PC-9 (cell line): ENCODE results near the gene NPM1. TPM values are rescaled to one million over a fixed set of nuclear protein-coding genes. Genes with fewer than 3 reads are reported as not detected.

Source experiments
- BruUV-seq: library from RNA; stranded (reverse); fragments of 400-500 nt; replicated peaks from 2 replicates; lab custom pipeline; 2021; lab: Mats Ljungman, UMichigan
- CTCF ChIA-PET: fragments of 300-600 bp; sonication (Branson Sonifier 250); formaldehyde crosslinking; loops from one replicate; lab custom pipeline; 2022; ENCODE audit warnings: antibody characterized with exemption; lab: Charles Lee
- POLR2A ChIA-PET: fragments of 300-600 bp; sonication (Branson Sonifier 250); formaldehyde crosslinking; loops from one replicate; lab custom pipeline; 2022; ENCODE audit warnings: antibody characterized with exemption; ENCODE audit not compliant: unreplicated experiment; lab: Charles Lee
- DNase-seq, 2 experiments: peaks; one replicate each; pipeline versions ENCODE4 v3.0.0 to v3.0.0-alpha.2; 2015 to 2022; ENCODE audit warnings: mixed read lengths in 1 of 2
- H2AFZ ChIP-seq: fragments of 200-600 bp; sonication (generic); 2 replicates; pipeline ENCODE4 v1.8.1; 2017; ENCODE audit warnings: antibody characterized with exemption
- H3F3A ChIP-seq: fragments of 200-600 bp; sonication (generic); 2 replicates; pipeline ENCODE4 v1.8.1; 2017; ENCODE audit warnings: antibody characterized with exemption, mild to moderate bottlenecking, low read depth; ENCODE audit not compliant: insufficient read depth
- H3K27ac ChIP-seq: fragments of 200-600 bp; sonication (generic); 2 replicates; pipeline ENCODE4 v1.6.1; 2016; ENCODE audit warnings: mixed run types
- H3K27me3 ChIP-seq: fragments of 200-600 bp; sonication (generic); 2 replicates; pipeline ENCODE4 v1.6.1; 2016; ENCODE audit warnings: low read depth, mixed run types; ENCODE audit not compliant: insufficient read depth
- H3K36me3 ChIP-seq: fragments of 200-600 bp; sonication (generic); 2 replicates; pipeline ENCODE4 v1.6.1; 2016; ENCODE audit warnings: low read depth, mixed run types
- H3K4me1 ChIP-seq: fragments of 200-600 bp; sonication (generic); replicated peaks from 2 replicates; pipeline ENCODE4 v1.6.1; 2016; ENCODE audit warnings: mixed run types; ENCODE audit not compliant: insufficient read depth
- H3K4me2 ChIP-seq: fragments of 200-600 bp; sonication (generic); 2 replicates; pipeline ENCODE4 v1.6.1; 2017; ENCODE audit warnings: mixed run types
- H3K4me3 ChIP-seq: fragments of 200-600 bp; sonication (generic); 2 replicates; pipeline ENCODE4 v1.6.1; 2016; ENCODE audit warnings: mixed run types
- H3K79me2 ChIP-seq: fragments of 200-600 bp; sonication (generic); 2 replicates; pipeline ENCODE4 v1.6.1; 2017; ENCODE audit warnings: low read depth, mixed run types
- H3K9me2 ChIP-seq: fragments of 200-600 bp; sonication (generic); 2 replicates; pipeline ENCODE4 v1.8.1; 2017; ENCODE audit warnings: mild to moderate bottlenecking; ENCODE audit not compliant: insufficient read depth
- H3K9me3 ChIP-seq: fragments of 200-600 bp; sonication (generic); 2 replicates; pipeline ENCODE4 v1.8.1; 2016; ENCODE audit warnings: low read depth; ENCODE audit not compliant: insufficient read depth
- H4K20me1 ChIP-seq: fragments of 200-600 bp; sonication (generic); 2 replicates; pipeline ENCODE4 v1.8.1; 2017; ENCODE audit not compliant: insufficient read depth
- CTCF ChIP-seq: fragments of 200-600 bp; sonication (generic); conservative IDR thresholded peaks from 2 replicates; pipeline ENCODE4 v1.6.1; 2017; ENCODE audit warnings: mixed run types, antibody characterized with exemption, mild to moderate bottlenecking, moderate library complexity
- EZH2 ChIP-seq: fragments of 200-600 bp; sonication (generic); IDR thresholded peaks from 2 replicates; pipeline ENCODE4 v1.8.0; 2017; ENCODE audit warnings: antibody characterized with exemption, low read depth
- intact Hi-C: fragments of 100-400 bp; cut with micrococcal nuclease; formaldehyde crosslinking; loops from one replicate; pipeline ENCODE4 v1.10.0; 2022; ENCODE audit not compliant: unreplicated experiment
- total RNA-seq: library from RNA; stranded (reverse); gene quantifications from 2 replicates; pipeline ENCODE4 v1.2.3, GENCODE V29; 2021

The NPM1 gene
- total RNA-seq, 1 experiment from 2014 or later = 2,285 TPM

GRCh38 chr5:171428809-171429542 lies 41.3 kb downstream of the NPM1 start:
- H3K4me3 ChIP-seq = no peak overlapping the region
- no peaks in the 10 kb centered on the region for H3K9me2 ChIP-seq
- intact Hi-C loops = no loop called here
- H3K79me2 ChIP-seq = no peaks in the 10 kb centered on the region
- no peak overlapping the region for H3K4me2 ChIP-seq
- no peaks in the 10 kb centered on the region for H3K27me3 ChIP-seq
- ChIA-PET POLR2A (no interaction called here), CTCF (no interaction called here)
- DNase-seq = no peak
- no TSS peak for BruUV-seq
- TF ChIP-seq CTCF (no peak), EZH2 (no peak)
- H3K9me3 ChIP-seq = no peaks in the 10 kb centered on the region
- H3K27ac ChIP-seq = no peak overlapping the region
- H3K36me3 ChIP-seq = no peaks in the 10 kb centered on the region
- H2AFZ ChIP-seq = no peak overlapping the region
- H3F3A ChIP-seq = no peaks in the 10 kb centered on the region
- H3K4me1 ChIP-seq = 0 out of 2 replicates have a peak, but pooled peaks cover 5% of the 10 kb centered on the region
- no peaks in the 10 kb centered on the region for H4K20me1 ChIP-seq

GRCh38 chr5:171429543-171429910 lies 41.9 kb downstream of the NPM1 start:
- no peaks in the 10 kb centered on the region for H3K9me3 ChIP-seq
- intact Hi-C loops = no loop called here
- no peaks in the 10 kb centered on the region for H3K79me2 ChIP-seq
- H3K4me3 ChIP-seq = no peak overlapping the region
- no peak overlapping the region for H2AFZ ChIP-seq
- H3K27me3 ChIP-seq = no peaks in the 10 kb centered on the region
- no peaks in the 10 kb centered on the region for H3K36me3 ChIP-seq
- H3K27ac ChIP-seq = no peak overlapping the region
- TF ChIP-seq EZH2 (no peak), CTCF (no peak)
- H3K9me2 ChIP-seq = no peaks in the 10 kb centered on the region
- no TSS peak for BruUV-seq
- ChIA-PET CTCF (no interaction called here), POLR2A (no interaction called here)
- H4K20me1 ChIP-seq = no peaks in the 10 kb centered on the region
- no peaks in the 10 kb centered on the region for H3F3A ChIP-seq
- no peak for DNase-seq
- H3K4me1 ChIP-seq = 0 out of 2 replicates have a peak, but pooled peaks cover 5% of the 10 kb centered on the region
- no peak overlapping the region for H3K4me2 ChIP-seq

GRCh38 chr5:171431251-171431777 lies 43.7 kb downstream of the NPM1 start:
- no peaks in the 10 kb centered on the region for H3K79me2 ChIP-seq
- H3K9me3 ChIP-seq = no peaks in the 10 kb centered on the region
- no peak overlapping the region for H2AFZ ChIP-seq
- H3K27ac ChIP-seq = no peak overlapping the region
- no peaks in the 10 kb centered on the region for H3K36me3 ChIP-seq
- no peak for DNase-seq
- no peak for TF ChIP-seq CTCF
- POLR2A ChIA-PET = no interaction called here
- no peak overlapping the region for H3K4me2 ChIP-seq
- H3K27me3 ChIP-seq = no peaks in the 10 kb centered on the region
- no TSS peak for BruUV-seq
- H3K4me1 ChIP-seq = no peaks in the 10 kb centered on the region
- intact Hi-C loops = no loop called here
- H3K9me2 ChIP-seq = no peaks in the 10 kb centered on the region
- H4K20me1 ChIP-seq = no peaks in the 10 kb centered on the region
- no peak overlapping the region for H3K4me3 ChIP-seq
- H3F3A ChIP-seq = no peaks in the 10 kb centered on the region
- CTCF ChIA-PET = no interaction called here
